Panc1 (cell line): ENCODE results near the gene TP53AIP1. TPM values are rescaled to one million over a fixed set of nuclear protein-coding genes. Genes with fewer than 3 reads are reported as not detected.

Source experiments
- ATAC-seq: fragments of 200-7000 bp; cut with Tn5 transposase; 2 replicates; pipeline ENCODE4 v1.9.1; 2020; ENCODE audit warnings: mild to moderate bottlenecking, moderate library complexity
- BruUV-seq: library from RNA; stranded (reverse); fragments of 400-500 nt; replicated peaks from 2 replicates; lab custom pipeline; 2021; lab: Mats Ljungman, UMichigan
- CTCF ChIA-PET: fragments of 300-600 bp; sonication (Branson Sonifier 250); formaldehyde crosslinking; loops from one replicate; lab custom pipeline; 2022; ENCODE audit warnings: antibody characterized with exemption; lab: Charles Lee
- POLR2A ChIA-PET: fragments of 300-600 bp; sonication (Branson Sonifier 250); formaldehyde crosslinking; loops from one replicate; lab custom pipeline; 2022; ENCODE audit warnings: antibody characterized with exemption; lab: Charles Lee
- DNase-seq: peaks from one replicate; pipeline ENCODE4 v3.0.0-alpha.2; 2010; ENCODE audit warnings: low read depth, low spot score
- H3K27ac ChIP-seq: 2 replicates; pipeline ENCODE4 v1.5.1; 2011; ENCODE audit warnings: mild to moderate bottlenecking, low read length, inconsistent platforms
- H3K27me3 ChIP-seq: fragments of 200-500 bp; sonication (Bioruptor generic); 2 replicates; pipeline ENCODE4 v1.6.0; 2014; ENCODE audit warnings: low read length, inconsistent platforms; ENCODE audit not compliant: control insufficient read depth, insufficient read depth
- H3K36me3 ChIP-seq: fragments of 200-500 bp; sonication (Bioruptor generic); 2 replicates; pipeline ENCODE4 v1.5.1; 2014; ENCODE audit warnings: inconsistent platforms, mild to moderate bottlenecking, low read length, moderate library complexity; ENCODE audit not compliant: control insufficient read depth, insufficient read depth
- H3K4me1 ChIP-seq: 2 replicates; pipeline ENCODE4 v1.5.1; 2011; ENCODE audit warnings: inconsistent platforms, mild to moderate bottlenecking, low read length, moderate library complexity; ENCODE audit not compliant: control insufficient read depth, insufficient read depth
- H3K4me3 ChIP-seq, 2 experiments: 2 replicates each; pipeline ENCODE4 v1.5.1; 2011 to 2012; ENCODE audit warnings: low read depth in 2 of 2, low read length in 2 of 2, mild to moderate bottlenecking in 2 of 2, inconsistent platforms in 1 of 2, moderate library complexity in 1 of 2
- H3K9me3 ChIP-seq: fragments of 200-500 bp; sonication (Bioruptor generic); 2 replicates; pipeline ENCODE4 v1.5.1; 2014; ENCODE audit warnings: low read depth, mild to moderate bottlenecking, inconsistent platforms, low read length, moderate library complexity; ENCODE audit not compliant: control insufficient read depth, insufficient read depth
- POLR2AphosphoS5 ChIP-seq: IDR thresholded peaks from 2 replicates; pipeline ENCODE4 v1.6.1; 2012; ENCODE audit warnings: mild to moderate bottlenecking, low read depth, low read length, moderate library complexity
- SIN3A ChIP-seq: IDR thresholded peaks from 2 replicates; pipeline ENCODE4 v1.6.1; 2012; ENCODE audit warnings: low read depth, mild to moderate bottlenecking, low read length, moderate library complexity, borderline replicate concordance; ENCODE audit not compliant: insufficient read depth
- TCF7L2 ChIP-seq: IDR thresholded peaks from 2 replicates; pipeline ENCODE4 v1.6.1; 2011; ENCODE audit warnings: mild to moderate bottlenecking, low read depth, low read length, inconsistent platforms
- in situ Hi-C: cut with HindIII; loops from 2 replicates; pipeline ENCODE4 v1.10.0; 2016; ENCODE audit warnings: low sequenced_read_pairs, low pct_unique_long_range_greater_than_20kb
- intact Hi-C: fragments of 100-400 bp; cut with micrococcal nuclease; formaldehyde crosslinking; loops from one replicate; pipeline ENCODE4 v1.10.0; 2022; ENCODE audit not compliant: unreplicated experiment
- total RNA-seq: library from RNA; stranded (reverse); gene quantifications from one replicate; pipeline ENCODE4 v1.2.1, GENCODE V29; 2021; ENCODE audit not compliant: unreplicated experiment
- TF ChIP-seq, protein P1 (sequence below): fragments of 450-650 bp; IDR thresholded peaks from 2 replicates; pipeline ENCODE4 v1.5.1; 2017; ENCODE audit warnings: mild to moderate bottlenecking
- TF ChIP-seq, protein P2 (sequence below), 2 experiments: IDR thresholded peaks; 2 replicates each; pipeline ENCODE4 v1.6.1; 2011 to 2012; ENCODE audit warnings: low read depth in 2 of 2, control low read depth in 1 of 2, low read length in 1 of 2, mild to moderate bottlenecking in 1 of 2, moderate library complexity in 1 of 2; ENCODE audit not compliant: insufficient read depth in 1 of 2

The TP53AIP1 gene
- total RNA-seq, 1 experiment from 2014 or later = 0.08 TPM

DNA sequence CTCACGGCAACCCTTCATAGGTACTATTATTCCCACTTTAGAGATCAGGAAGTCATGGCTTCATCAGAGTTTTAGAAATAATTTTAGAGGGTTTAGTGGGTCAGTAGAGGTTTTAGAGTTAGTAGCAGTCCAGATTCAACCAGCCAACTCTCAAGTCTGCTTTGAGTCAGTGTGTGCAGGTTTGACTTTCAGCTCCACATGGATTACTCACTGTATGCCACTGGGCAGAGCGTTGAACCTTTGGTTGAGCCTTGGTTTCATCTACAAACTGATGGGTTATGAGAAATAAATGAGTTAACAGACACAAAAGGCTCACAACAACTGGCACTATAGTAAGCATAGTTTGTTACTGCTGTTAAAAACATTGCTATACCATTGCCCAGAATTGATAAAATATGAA is 19.0 kb upstream of the TP53AIP1 start:
- CTCF ChIA-PET = no interaction called here
- no peak for TF ChIP-seq POLR2AphosphoS5
- no peaks in the 10 kb centered on the region for H3K9me3 ChIP-seq
- no peak overlapping the region for H3K4me3 ChIP-seq
- intact Hi-C loops (no loop called here), in situ Hi-C loops (no loop called here)
- POLR2A ChIA-PET = no interaction called here
- H3K4me1 ChIP-seq = no peaks in the 10 kb centered on the region
- no peaks in the 10 kb centered on the region for H3K27me3 ChIP-seq
- no TSS peak for BruUV-seq
- no peak for DNase-seq
- no peak overlapping the region for H3K27ac ChIP-seq
- H3K36me3 ChIP-seq = no peaks in the 10 kb centered on the region
- ATAC-seq = no peak

DNA sequence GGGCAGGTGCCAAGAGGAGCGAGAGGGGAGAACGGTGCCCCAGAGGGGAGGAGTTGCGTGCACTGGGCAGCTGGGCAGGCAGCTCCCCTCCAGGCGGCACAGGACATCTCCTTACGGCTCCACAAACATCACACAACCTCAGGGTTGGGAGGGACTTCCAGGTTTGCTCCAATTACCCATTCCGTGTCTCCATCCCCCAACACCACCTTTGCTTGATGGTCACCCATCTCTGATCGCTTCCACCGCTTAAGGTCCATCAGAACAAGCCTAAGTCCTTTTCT is 14.5 kb upstream of the TP53AIP1 start:
- ATAC-seq = peak; percentile 55
- intact Hi-C loops = loop anchor here (10.0 kb wide), 1 partner anchor 378 kb away; no protein-coding TSS in a partner anchor
- TF ChIP-seq TCF7L2 (no peak), POLR2AphosphoS5 (no peak), SIN3A (no peak)
- TF ChIP-seq, protein P1, sequence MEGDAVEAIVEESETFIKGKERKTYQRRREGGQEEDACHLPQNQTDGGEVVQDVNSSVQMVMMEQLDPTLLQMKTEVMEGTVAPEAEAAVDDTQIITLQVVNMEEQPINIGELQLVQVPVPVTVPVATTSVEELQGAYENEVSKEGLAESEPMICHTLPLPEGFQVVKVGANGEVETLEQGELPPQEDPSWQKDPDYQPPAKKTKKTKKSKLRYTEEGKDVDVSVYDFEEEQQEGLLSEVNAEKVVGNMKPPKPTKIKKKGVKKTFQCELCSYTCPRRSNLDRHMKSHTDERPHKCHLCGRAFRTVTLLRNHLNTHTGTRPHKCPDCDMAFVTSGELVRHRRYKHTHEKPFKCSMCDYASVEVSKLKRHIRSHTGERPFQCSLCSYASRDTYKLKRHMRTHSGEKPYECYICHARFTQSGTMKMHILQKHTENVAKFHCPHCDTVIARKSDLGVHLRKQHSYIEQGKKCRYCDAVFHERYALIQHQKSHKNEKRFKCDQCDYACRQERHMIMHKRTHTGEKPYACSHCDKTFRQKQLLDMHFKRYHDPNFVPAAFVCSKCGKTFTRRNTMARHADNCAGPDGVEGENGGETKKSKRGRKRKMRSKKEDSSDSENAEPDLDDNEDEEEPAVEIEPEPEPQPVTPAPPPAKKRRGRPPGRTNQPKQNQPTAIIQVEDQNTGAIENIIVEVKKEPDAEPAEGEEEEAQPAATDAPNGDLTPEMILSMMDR = no peak
- TF ChIP-seq, protein P2, sequence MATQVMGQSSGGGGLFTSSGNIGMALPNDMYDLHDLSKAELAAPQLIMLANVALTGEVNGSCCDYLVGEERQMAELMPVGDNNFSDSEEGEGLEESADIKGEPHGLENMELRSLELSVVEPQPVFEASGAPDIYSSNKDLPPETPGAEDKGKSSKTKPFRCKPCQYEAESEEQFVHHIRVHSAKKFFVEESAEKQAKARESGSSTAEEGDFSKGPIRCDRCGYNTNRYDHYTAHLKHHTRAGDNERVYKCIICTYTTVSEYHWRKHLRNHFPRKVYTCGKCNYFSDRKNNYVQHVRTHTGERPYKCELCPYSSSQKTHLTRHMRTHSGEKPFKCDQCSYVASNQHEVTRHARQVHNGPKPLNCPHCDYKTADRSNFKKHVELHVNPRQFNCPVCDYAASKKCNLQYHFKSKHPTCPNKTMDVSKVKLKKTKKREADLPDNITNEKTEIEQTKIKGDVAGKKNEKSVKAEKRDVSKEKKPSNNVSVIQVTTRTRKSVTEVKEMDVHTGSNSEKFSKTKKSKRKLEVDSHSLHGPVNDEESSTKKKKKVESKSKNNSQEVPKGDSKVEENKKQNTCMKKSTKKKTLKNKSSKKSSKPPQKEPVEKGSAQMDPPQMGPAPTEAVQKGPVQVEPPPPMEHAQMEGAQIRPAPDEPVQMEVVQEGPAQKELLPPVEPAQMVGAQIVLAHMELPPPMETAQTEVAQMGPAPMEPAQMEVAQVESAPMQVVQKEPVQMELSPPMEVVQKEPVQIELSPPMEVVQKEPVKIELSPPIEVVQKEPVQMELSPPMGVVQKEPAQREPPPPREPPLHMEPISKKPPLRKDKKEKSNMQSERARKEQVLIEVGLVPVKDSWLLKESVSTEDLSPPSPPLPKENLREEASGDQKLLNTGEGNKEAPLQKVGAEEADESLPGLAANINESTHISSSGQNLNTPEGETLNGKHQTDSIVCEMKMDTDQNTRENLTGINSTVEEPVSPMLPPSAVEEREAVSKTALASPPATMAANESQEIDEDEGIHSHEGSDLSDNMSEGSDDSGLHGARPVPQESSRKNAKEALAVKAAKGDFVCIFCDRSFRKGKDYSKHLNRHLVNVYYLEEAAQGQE (IDR thresholded peaks at IDR 0.05; ENCODE audit: insufficient read depth in 1 of 2, low read depth in 2 of 2, low read length in 1 of 2) = no peak
- Histone ChIP-seq H3K4me1 (no peaks in the 10 kb centered on the region), H3K9me3 (no peaks in the 10 kb centered on the region), H3K27me3 (no peaks in the 10 kb centered on the region), H3K36me3 (no peaks in the 10 kb centered on the region), H3K4me3 (no peak overlapping the region), H3K27ac (peak overlapping the region; percentile 10; the same call in 1 of the 2 replicates)
- in situ Hi-C loops = no loop called here
- POLR2A ChIA-PET = no interaction called here
- DNase-seq = no peak
- BruUV-seq = no TSS peak
- CTCF ChIA-PET = interaction anchor here (1.1 to 2.2 kb wide), 7 partner anchors 9 to 785 kb away, joined by 3 to 53 read pairs (median 5); no protein-coding TSS in a partner anchor

DNA sequence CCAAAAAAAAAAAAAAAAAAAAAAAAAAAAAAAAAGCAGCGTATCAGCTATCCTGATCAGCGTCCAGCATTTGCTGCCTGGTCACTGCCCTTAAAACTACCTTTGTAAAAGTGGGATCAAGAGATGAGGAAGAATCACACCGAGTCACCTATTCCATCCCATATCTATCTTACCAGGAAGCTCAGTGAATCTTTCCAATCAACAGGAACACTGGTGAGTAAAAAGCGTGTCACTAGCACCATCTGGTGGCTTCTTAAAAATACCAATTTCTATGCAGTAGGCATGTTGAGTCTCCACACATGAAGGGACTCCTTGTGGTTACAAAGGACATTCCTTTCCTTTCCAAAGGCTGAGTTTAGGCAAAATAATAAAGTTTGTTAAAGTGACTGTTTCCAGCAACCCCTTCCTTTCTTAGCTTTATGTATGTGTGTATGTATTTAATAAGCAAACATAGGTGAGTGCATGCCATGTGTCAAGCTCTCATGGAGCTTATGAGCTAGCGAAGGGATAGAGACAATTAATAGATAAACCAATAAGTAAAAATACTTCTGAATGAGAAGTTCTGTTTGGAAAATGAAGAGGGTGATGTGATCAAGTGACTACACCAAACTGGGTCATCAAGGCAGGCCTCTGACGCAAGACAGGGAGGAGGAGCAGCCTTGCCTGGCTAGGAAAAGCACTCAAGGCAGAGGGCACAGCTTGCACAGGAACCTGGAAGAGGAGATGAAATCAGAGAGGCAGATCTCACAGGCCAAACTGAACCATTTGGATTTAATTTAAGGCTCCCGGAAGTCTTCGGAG is 13.9 kb upstream of the TP53AIP1 start:
- no TSS peak for BruUV-seq
- peak; percentile 88 for ATAC-seq
- TF ChIP-seq, protein P2 (IDR thresholded peaks at IDR 0.05; ENCODE audit: insufficient read depth in 1 of 2, low read depth in 2 of 2, low read length in 1 of 2) = no peak
- TF ChIP-seq, protein P1 = peak; percentile 80
- Histone ChIP-seq H3K27ac (peak overlapping the region; percentile 10; the same call in 1 of the 2 replicates), H3K4me1 (no peaks in the 10 kb centered on the region), H3K36me3 (no peaks in the 10 kb centered on the region), H3K4me3 (no peak overlapping the region), H3K9me3 (no peaks in the 10 kb centered on the region), H3K27me3 (no peaks in the 10 kb centered on the region)
- CTCF ChIA-PET = interaction anchor here (0.6 to 2.2 kb wide), 11 partner anchors 9 to 784 kb away, joined by 3 to 53 read pairs (median 5); no protein-coding TSS in a partner anchor
- in situ Hi-C loops (no loop called here), intact Hi-C loops (loop anchor here (1.0 to 10.0 kb wide), 2 partner anchors 72 to 378 kb away; no protein-coding TSS in a partner anchor)
- DNase-seq = peak; percentile 74
- POLR2A ChIA-PET = no interaction called here
